Ishikawa (cell line): ENCODE measurements around the gene FGGY.

Source experiments
- EGR1 ChIP-seq: IDR thresholded peaks from 2 replicates; pipeline ENCODE4 v1.6.1; 2012
- TAF1 ChIP-seq: IDR thresholded peaks from 2 replicates; pipeline ENCODE4 v1.6.1; 2012; ENCODE audit warnings: low read depth, mild to moderate bottlenecking

DNA sequence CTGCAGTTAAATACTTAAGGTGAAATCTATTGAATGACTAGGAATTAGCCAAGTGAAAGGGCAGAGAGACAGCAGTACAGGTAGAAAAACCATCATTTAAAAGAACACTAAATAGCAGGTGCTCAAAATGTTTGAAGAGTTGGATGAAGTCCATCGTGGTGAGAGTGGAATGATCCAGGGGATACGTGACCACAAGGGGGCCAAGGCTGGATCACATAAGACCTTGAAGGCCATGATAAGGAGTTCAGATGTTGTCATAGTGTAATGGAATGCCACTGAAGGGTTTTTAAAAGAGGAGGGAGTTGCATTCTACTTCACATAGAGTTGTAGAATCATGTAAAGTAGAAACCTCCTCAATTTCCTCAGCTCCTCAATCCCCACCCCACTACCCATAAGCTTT, 483.1 kb downstream of the FGGY start:
- TF ChIP-seq TAF1 (no peak), EGR1 (no peak)
